Right lobe of liver (tissue), 4 donors: Measurements from ENCODE around the gene SFT2D2.

ENCODE experiments used
- POLR2A ChIP-seq: fragments of 450-650 bp; IDR thresholded peaks from one replicate; pipeline ENCODE4 v1.6.1; 2017; ENCODE audit warnings: antibody characterized with exemption, mild to moderate bottlenecking
- TF ChIP-seq, protein P1 (sequence below), 4 donors: fragments of 200-600 bp in 3 of 4; fragments of 450-650 bp in 1 of 4; IDR thresholded peaks; one replicate each; pipeline versions ENCODE4 v1.5.1 to v1.8.0; 2016 to 2022; ENCODE audit warnings: antibody characterized with exemption in 4 of 4, mild to moderate bottlenecking in 2 of 4
- donor health status: DM: no; HTN: no; CAD: no.
- donor health status: DM: no; HTN: no; CAD: no.
- donor health status: DM: no; HTN: yes; CAD: no.

GRCh38 chr1:168180148-168180524 lies 45.7 kb upstream of the SFT2D2 start:
- TF ChIP-seq, protein P1, sequence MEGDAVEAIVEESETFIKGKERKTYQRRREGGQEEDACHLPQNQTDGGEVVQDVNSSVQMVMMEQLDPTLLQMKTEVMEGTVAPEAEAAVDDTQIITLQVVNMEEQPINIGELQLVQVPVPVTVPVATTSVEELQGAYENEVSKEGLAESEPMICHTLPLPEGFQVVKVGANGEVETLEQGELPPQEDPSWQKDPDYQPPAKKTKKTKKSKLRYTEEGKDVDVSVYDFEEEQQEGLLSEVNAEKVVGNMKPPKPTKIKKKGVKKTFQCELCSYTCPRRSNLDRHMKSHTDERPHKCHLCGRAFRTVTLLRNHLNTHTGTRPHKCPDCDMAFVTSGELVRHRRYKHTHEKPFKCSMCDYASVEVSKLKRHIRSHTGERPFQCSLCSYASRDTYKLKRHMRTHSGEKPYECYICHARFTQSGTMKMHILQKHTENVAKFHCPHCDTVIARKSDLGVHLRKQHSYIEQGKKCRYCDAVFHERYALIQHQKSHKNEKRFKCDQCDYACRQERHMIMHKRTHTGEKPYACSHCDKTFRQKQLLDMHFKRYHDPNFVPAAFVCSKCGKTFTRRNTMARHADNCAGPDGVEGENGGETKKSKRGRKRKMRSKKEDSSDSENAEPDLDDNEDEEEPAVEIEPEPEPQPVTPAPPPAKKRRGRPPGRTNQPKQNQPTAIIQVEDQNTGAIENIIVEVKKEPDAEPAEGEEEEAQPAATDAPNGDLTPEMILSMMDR (IDR thresholded peaks at IDR 0.05): no peak
- TF ChIP-seq POLR2A: no peak
